ENCODE data around the gene IRS1.

The IRS1 gene

DNA sequence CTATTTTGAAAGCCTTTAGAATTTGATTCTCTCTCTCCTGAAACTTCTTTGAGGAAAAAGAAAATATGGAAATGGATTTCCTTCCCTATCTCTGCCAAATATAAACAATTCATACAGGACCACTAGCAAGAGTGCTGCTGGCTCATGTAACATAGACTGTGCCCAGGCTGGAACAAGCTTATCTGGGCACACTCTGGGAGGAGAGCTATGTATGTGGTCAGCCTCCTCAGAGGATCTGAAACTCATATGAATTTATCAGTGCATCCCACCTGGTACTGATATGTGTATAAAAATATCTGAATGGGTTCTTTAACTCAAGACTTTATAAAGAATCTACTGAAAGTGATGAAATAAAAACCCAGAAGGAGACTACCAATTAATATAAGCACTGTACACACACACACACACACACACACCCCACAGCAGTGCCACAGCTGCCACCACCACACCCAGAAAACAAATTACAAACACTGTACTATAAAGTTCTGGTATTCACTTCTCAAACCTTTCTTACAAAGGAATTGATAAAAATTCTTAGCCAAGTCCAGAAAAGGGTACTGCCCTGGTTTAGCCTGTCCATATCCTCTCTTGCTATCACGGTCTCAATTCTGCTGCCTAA lies 115.6 kb downstream of the IRS1 start:
- DNase-seq = no peak

DNA sequence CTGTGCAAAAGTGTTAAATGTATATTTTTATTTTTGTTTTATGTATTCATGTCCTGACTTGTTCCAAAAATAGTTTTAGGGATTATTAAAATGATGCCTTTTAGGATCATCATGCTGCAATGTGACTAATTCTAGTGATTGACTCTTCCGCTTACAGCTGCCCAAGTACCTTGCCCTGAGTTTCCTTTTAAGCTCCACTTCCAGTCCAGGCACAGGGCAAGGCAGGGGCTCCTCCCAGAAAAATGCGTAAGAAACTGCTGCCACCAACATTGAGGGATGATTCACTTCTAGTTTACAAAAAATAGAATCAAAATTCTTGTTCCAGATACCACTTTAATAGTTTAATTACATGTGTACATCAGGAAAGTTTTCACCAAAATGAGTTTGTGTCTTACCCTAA lies 116.4 kb downstream of the IRS1 start:
- DNase-seq = no peak

Measured in GDM1 (cell line).